ENCODE results near the gene ABCG1. TPM values are rescaled to one million over a fixed set of nuclear protein-coding genes. Genes with fewer than 3 reads are reported as not detected.
A peak's percentile ranks its signal among the peaks of the same experiment; 100 is the strongest.

ABCG1 gene
- total and polyA plus RNA-seq, 5 donors from 2014 or later = 17.0 to 86.3 (median 24.3) TPM

DNA sequence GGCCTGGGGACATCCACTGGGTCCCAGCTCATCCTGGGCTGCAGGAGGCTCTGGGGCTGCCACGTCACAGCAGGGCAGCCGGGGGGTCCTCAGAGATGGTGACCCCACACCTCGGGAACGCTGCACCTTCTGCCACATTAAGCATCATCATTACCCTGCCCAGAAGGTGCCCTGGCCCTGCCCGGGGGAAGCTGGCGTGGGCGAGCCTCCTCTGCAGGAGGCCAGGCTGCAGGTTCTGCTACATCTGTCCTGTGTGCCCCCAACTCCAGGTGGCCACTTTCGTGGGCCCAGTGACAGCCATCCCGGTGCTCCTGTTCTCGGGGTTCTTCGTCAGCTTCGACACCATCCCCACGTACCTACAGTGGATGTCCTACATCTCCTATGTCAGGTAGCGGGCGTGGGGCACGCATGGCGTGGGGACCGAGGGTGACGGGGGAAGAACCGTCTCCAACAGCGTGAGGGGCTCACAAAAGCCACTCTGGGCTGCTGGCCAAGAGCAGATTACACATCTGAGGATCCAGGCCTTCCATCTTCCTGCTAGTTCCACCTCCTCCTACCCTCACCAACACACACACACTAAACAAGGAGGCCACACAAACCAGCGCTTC is 75.4 kb downstream of the ABCG1 start:
- H3K27me3 Mint-ChIP-seq = no peaks in the 10 kb centered on the region
- H3K36me3 ChIP-seq (ENCODE audit: control insufficient read depth, insufficient read depth, low read length) = peaks cover 66% of the 10 kb centered on the region
- H3K9me3 Mint-ChIP-seq = peaks cover 0 to 5% (median 0%) of the 10 kb centered on the region in 7 donors
- H3K27ac ChIP-seq (ENCODE audit: insufficient read depth, low read length, poor library complexity, severe bottlenecking) = no peak overlapping the region
- H3K27me3 ChIP-seq (ENCODE audit: control insufficient read depth, insufficient read depth, low read length) = no peaks in the 10 kb centered on the region
- H3K4me1 ChIP-seq (ENCODE audit: control insufficient read depth, insufficient read depth, low read length, poor library complexity, severe bottlenecking) = no peaks in the 10 kb centered on the region
- H3K4me1 Mint-ChIP-seq = no peaks in the 10 kb centered on the region
- no peak overlapping the region for H3K4me3 Mint-ChIP-seq
- ATAC-seq (ENCODE audit: low read depth in 2 of 2) (no peak), DNase-seq (no peak)
- no peak overlapping the region for H3K4me3 ChIP-seq (ENCODE audit: low read depth, low read length)
- H3K27ac Mint-ChIP-seq = no peak overlapping the region
- H3K36me3 Mint-ChIP-seq = peaks cover 36% of the 10 kb centered on the region
- H3K9me3 ChIP-seq (ENCODE audit: control insufficient read depth in 2 of 2, low read length in 2 of 2) = no peaks in the 10 kb centered on the region

DNA sequence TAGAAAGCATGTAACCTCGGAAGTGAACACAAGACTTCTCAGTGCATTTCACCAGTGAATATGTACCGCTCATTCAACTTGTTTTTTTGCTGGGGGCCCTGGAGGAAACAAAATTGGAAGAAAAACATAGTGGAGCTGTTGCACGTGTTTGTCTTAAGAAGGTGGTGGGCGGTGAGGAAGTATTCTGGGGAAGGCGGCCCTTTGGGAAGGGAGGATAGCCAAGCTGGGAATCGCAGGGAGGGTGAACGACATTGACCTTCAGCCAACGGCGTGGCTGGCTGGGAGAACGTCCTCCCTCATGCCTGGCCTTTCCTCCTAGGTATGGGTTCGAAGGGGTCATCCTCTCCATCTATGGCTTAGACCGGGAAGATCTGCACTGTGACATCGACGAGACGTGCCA is 76.9 kb downstream of the ABCG1 start:
- DNase-seq (no peak), ATAC-seq (ENCODE audit: low read depth in 2 of 2) (no peak)
- peaks cover 52% of the 10 kb centered on the region for H3K36me3 ChIP-seq (ENCODE audit: control insufficient read depth, insufficient read depth, low read length)
- H3K36me3 Mint-ChIP-seq = peaks cover 21% of the 10 kb centered on the region
- H3K9me3 ChIP-seq (ENCODE audit: control insufficient read depth in 2 of 2, low read length in 2 of 2) = no peaks in the 10 kb centered on the region
- no peaks in the 10 kb centered on the region for H3K4me1 Mint-ChIP-seq
- no peaks in the 10 kb centered on the region for H3K4me1 ChIP-seq (ENCODE audit: control insufficient read depth, insufficient read depth, low read length, poor library complexity, severe bottlenecking)
- H3K4me3 ChIP-seq (ENCODE audit: low read depth, low read length) = no peak overlapping the region
- no peak overlapping the region for H3K4me3 Mint-ChIP-seq
- peaks cover 0 to 5% (median 0%) of the 10 kb centered on the region in 7 donors for H3K9me3 Mint-ChIP-seq
- no peak overlapping the region for H3K27ac Mint-ChIP-seq
- no peak overlapping the region for H3K27ac ChIP-seq (ENCODE audit: insufficient read depth, low read length, poor library complexity, severe bottlenecking)
- no peaks in the 10 kb centered on the region for H3K27me3 Mint-ChIP-seq
- no peaks in the 10 kb centered on the region for H3K27me3 ChIP-seq (ENCODE audit: control insufficient read depth, insufficient read depth, low read length)

DNA sequence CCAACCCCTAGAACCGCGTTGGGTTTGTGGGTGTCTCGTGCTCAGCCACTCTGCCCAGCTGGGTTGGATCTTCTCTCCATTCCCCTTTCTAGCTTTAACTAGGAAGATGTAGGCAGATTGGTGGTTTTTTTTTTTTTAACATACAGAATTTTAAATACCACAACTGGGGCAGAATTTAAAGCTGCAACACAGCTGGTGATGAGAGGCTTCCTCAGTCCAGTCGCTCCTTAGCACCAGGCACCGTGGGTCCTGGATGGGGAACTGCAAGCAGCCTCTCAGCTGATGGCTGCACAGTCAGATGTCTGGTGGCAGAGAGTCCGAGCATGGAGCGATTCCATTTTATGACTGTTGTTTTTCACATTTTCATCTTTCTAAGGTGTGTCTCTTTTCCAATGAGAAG is 77.6 kb downstream of the ABCG1 start:
- H3K4me3 ChIP-seq (ENCODE audit: low read depth, low read length) = no peak overlapping the region
- H3K4me1 ChIP-seq (ENCODE audit: control insufficient read depth, insufficient read depth, low read length, poor library complexity, severe bottlenecking) = no peaks in the 10 kb centered on the region
- DNase-seq = no peak
- no peak for ATAC-seq (ENCODE audit: low read depth in 2 of 2)
- H3K27me3 Mint-ChIP-seq = no peaks in the 10 kb centered on the region
- H3K9me3 ChIP-seq (ENCODE audit: control insufficient read depth in 2 of 2, low read length in 2 of 2) = no peaks in the 10 kb centered on the region
- H3K36me3 ChIP-seq (ENCODE audit: control insufficient read depth, insufficient read depth, low read length) = peaks cover 47% of the 10 kb centered on the region
- no peak overlapping the region for H3K27ac Mint-ChIP-seq
- no peak overlapping the region for H3K27ac ChIP-seq (ENCODE audit: insufficient read depth, low read length, poor library complexity, severe bottlenecking)
- H3K9me3 Mint-ChIP-seq = peaks cover 0 to 3% (median 0%) of the 10 kb centered on the region in 7 donors
- no peaks in the 10 kb centered on the region for H3K4me1 Mint-ChIP-seq
- peaks cover 19% of the 10 kb centered on the region for H3K36me3 Mint-ChIP-seq
- no peaks in the 10 kb centered on the region for H3K27me3 ChIP-seq (ENCODE audit: control insufficient read depth, insufficient read depth, low read length)
- H3K4me3 Mint-ChIP-seq = no peak overlapping the region

DNA sequence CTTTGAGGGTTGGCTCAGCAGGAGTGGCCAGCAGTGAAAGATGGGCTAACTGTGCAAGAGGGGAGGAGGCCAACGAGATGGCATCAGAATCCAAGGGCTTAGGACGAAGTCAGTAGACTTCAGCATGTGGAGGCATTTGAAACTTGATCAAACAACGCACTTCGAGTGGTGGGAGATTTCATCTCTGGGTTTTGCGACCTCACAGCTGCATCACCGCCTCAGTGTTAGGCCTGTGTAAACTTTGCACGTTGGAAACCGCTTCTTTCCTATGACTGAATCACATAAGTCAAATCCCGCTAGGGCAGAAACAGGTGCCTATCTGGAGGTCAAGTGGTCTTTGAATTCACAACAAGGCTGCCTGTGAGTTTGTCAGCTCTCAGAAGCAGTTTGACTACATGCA is 78.4 kb downstream of the ABCG1 start:
- DNase-seq = no peak
- Mint-ChIP-seq H3K27ac (peak overlapping the region in 1 of 3 donors; percentile 41), H3K9me3 (peaks cover 0 to 3% (median 0%) of the 10 kb centered on the region in 7 donors), H3K27me3 (no peaks in the 10 kb centered on the region), H3K4me1 (no peaks in the 10 kb centered on the region), H3K36me3 (peaks cover 19% of the 10 kb centered on the region), H3K4me3 (no peak overlapping the region)
- Histone ChIP-seq H3K36me3 (ENCODE audit: control insufficient read depth, insufficient read depth, low read length) (peaks cover 44% of the 10 kb centered on the region), H3K27me3 (ENCODE audit: control insufficient read depth, insufficient read depth, low read length) (no peaks in the 10 kb centered on the region), H3K9me3 (ENCODE audit: control insufficient read depth in 2 of 2, low read length in 2 of 2) (no peaks in the 10 kb centered on the region), H3K27ac (ENCODE audit: insufficient read depth, low read length, poor library complexity, severe bottlenecking) (no peak overlapping the region), H3K4me3 (ENCODE audit: low read depth, low read length) (no peak overlapping the region), H3K4me1 (ENCODE audit: control insufficient read depth, insufficient read depth, low read length, poor library complexity, severe bottlenecking) (no peaks in the 10 kb centered on the region)
- no peak for ATAC-seq (ENCODE audit: low read depth in 2 of 2)

DNA sequence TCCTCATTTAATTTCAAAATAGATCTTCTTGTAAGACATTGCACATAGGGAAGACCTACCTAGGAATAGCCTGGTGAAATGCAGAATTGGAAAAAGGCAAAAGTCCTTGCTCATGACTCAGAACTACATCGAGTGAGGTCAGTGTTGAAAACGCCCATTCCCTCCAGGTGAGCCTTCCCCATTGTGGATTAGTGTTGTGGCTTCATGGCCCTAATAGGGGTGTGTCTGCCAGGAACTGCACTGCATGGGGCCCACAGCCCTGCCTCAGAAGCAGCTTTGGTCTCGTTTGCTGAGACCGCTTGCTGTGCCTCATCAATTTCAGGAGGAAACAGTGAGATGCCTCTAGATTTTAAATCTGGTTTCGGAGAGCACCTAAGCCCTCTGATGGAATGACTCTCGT is 79.3 kb downstream of the ABCG1 start:
- peak overlapping the region in 1 of 3 donors; percentile 60 for H3K27ac Mint-ChIP-seq
- DNase-seq (no peak), ATAC-seq (ENCODE audit: low read depth in 2 of 2) (no peak)
- H3K36me3 Mint-ChIP-seq = peaks cover 19% of the 10 kb centered on the region
- H3K27me3 Mint-ChIP-seq = no peaks in the 10 kb centered on the region
- Histone ChIP-seq H3K4me3 (ENCODE audit: low read depth, low read length) (no peak overlapping the region), H3K27ac (ENCODE audit: insufficient read depth, low read length, poor library complexity, severe bottlenecking) (no peak overlapping the region), H3K36me3 (ENCODE audit: control insufficient read depth, insufficient read depth, low read length) (peaks cover 35% of the 10 kb centered on the region), H3K9me3 (ENCODE audit: control insufficient read depth in 2 of 2, low read length in 2 of 2) (no peaks in the 10 kb centered on the region), H3K27me3 (ENCODE audit: control insufficient read depth, insufficient read depth, low read length) (no peaks in the 10 kb centered on the region), H3K4me1 (ENCODE audit: control insufficient read depth, insufficient read depth, low read length, poor library complexity, severe bottlenecking) (no peaks in the 10 kb centered on the region)
- H3K9me3 Mint-ChIP-seq = peaks cover 0 to 3% (median 0%) of the 10 kb centered on the region in 7 donors
- no peak overlapping the region for H3K4me3 Mint-ChIP-seq
- H3K4me1 Mint-ChIP-seq = no peaks in the 10 kb centered on the region

DNA sequence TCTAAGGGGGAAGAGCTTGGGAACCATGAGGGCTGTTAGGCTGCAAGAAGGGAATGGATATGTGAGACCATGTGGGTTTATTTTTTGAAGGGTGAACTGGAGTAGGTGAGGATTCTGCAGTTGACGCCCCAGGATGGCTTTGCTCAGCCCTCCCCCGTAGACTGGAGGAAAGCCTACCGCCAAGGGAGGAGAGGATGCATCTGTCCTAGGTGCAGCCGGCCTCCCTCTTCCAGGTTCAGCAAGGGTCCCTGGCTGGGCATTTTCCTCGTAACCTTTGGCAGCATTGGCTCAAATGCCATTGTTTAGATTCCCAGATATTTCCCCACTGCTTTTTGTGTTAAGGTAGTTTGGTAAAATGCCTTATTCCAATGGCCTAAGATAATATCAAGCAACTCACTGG is 79.7 kb downstream of the ABCG1 start:
- H3K4me1 Mint-ChIP-seq = no peaks in the 10 kb centered on the region
- no peak overlapping the region for H3K4me3 Mint-ChIP-seq
- peaks cover 0 to 3% (median 0%) of the 10 kb centered on the region in 7 donors for H3K9me3 Mint-ChIP-seq
- H3K27me3 Mint-ChIP-seq = no peaks in the 10 kb centered on the region
- Histone ChIP-seq H3K36me3 (ENCODE audit: control insufficient read depth, insufficient read depth, low read length) (peaks cover 33% of the 10 kb centered on the region), H3K4me1 (ENCODE audit: control insufficient read depth, insufficient read depth, low read length, poor library complexity, severe bottlenecking) (no peaks in the 10 kb centered on the region), H3K4me3 (ENCODE audit: low read depth, low read length) (no peak overlapping the region), H3K27ac (ENCODE audit: insufficient read depth, low read length, poor library complexity, severe bottlenecking) (no peak overlapping the region), H3K9me3 (ENCODE audit: control insufficient read depth in 2 of 2, low read length in 2 of 2) (no peaks in the 10 kb centered on the region), H3K27me3 (ENCODE audit: control insufficient read depth, insufficient read depth, low read length) (no peaks in the 10 kb centered on the region)
- ATAC-seq (ENCODE audit: low read depth in 2 of 2) (no peak), DNase-seq (no peak)
- no peak overlapping the region for H3K27ac Mint-ChIP-seq
- H3K36me3 Mint-ChIP-seq = peaks cover 19% of the 10 kb centered on the region

DNA sequence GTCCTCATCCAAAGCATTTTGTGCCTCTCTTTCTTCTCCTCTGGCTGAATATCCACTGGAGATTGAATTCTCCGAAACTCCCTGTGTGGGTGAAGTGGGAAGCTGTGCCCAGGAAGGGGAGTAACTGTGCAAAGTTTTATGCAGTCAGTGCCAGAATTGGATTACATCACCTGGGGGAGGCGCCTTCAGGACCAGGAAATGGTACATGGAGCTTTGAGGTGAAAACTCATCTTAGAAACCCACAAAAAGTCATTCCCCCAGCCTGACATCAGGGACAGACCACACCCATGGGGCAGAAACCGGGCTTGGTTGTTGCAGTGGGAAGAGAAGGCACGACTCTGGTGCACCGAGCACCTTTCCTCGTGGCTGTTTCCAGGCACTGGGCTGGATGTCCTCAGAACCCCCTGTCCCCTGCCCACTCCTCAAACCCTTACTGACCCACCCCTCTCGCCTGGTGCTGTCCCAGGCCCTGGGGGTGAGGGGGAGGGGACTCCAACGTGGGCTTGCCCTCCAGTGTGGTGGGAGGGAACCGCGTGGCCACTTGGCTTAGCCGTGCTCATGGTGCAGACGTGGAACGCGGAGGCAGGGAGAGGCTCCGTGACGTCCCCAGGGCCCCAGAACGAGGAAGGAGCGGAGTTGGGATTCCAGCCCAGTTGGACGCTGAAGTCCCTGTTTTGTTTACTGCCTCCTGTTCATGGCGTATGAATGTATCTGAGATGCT is 80.5 kb downstream of the ABCG1 start:
- Histone ChIP-seq H3K9me3 (ENCODE audit: control insufficient read depth in 2 of 2, low read length in 2 of 2) (no peaks in the 10 kb centered on the region), H3K4me1 (ENCODE audit: control insufficient read depth, insufficient read depth, low read length, poor library complexity, severe bottlenecking) (no peaks in the 10 kb centered on the region), H3K27ac (ENCODE audit: insufficient read depth, low read length, poor library complexity, severe bottlenecking) (no peak overlapping the region), H3K4me3 (ENCODE audit: low read depth, low read length) (no peak overlapping the region), H3K27me3 (ENCODE audit: control insufficient read depth, insufficient read depth, low read length) (no peaks in the 10 kb centered on the region), H3K36me3 (ENCODE audit: control insufficient read depth, insufficient read depth, low read length) (peaks cover 26% of the 10 kb centered on the region)
- no peak for ATAC-seq (ENCODE audit: low read depth in 2 of 2)
- H3K27me3 Mint-ChIP-seq = no peaks in the 10 kb centered on the region
- no peak for DNase-seq
- no peaks in the 10 kb centered on the region for H3K4me1 Mint-ChIP-seq
- no peak overlapping the region for H3K27ac Mint-ChIP-seq
- peaks cover 0 to 3% (median 0%) of the 10 kb centered on the region in 7 donors for H3K9me3 Mint-ChIP-seq
- no peak overlapping the region for H3K4me3 Mint-ChIP-seq
- peaks cover 19% of the 10 kb centered on the region for H3K36me3 Mint-ChIP-seq

All from CD4-positive, CD25-positive, alpha-beta regulatory T cell (primary cell).